ENCODE measurements around the gene IMMP2L. TPM values are rescaled to one million over a fixed set of nuclear protein-coding genes. Genes with fewer than 3 reads are reported as not detected.

IMMP2L gene
- total RNA-seq, 1 donor from 2014 or later: 29.7 TPM

GRCh38 chr7:111137296-111138192 is 424.7 kb downstream of the IMMP2L start:
- no peaks in the 10 kb centered on the region for H3K27me3 Mint-ChIP-seq

GRCh38 chr7:111132833-111133232 is 429.5 kb downstream of the IMMP2L start:
- Mint-ChIP-seq H3K4me3 (ENCODE audit: low read depth) (no peak overlapping the region), H3K9me3 (ENCODE audit: low read depth) (no peaks in the 10 kb centered on the region), H3K4me1 (ENCODE audit: low read depth) (no peaks in the 10 kb centered on the region), H3K36me3 (ENCODE audit: insufficient read depth) (no peaks in the 10 kb centered on the region), H3K27me3 (no peaks in the 10 kb centered on the region), H3K27ac (no peak overlapping the region)
- TF ChIP-seq CTCF (IDR thresholded peaks at IDR 0.05; ENCODE audit: unreplicated experiment): no peak
- no peak for DNase-seq (ENCODE audit: low spot score, unreplicated experiment)

More at GRCh38 chr7:111137296-111138192, 424.7 kb downstream of the IMMP2L start:
- Mint-ChIP-seq H3K36me3 (ENCODE audit: insufficient read depth) (no peaks in the 10 kb centered on the region), H3K4me1 (ENCODE audit: low read depth) (peaks cover 1% of the 10 kb centered on the region), H3K4me3 (ENCODE audit: low read depth) (no peak overlapping the region), H3K27ac (no peak overlapping the region), H3K9me3 (ENCODE audit: low read depth) (no peaks in the 10 kb centered on the region)
- no peak for TF ChIP-seq CTCF (IDR thresholded peaks at IDR 0.05; ENCODE audit: unreplicated experiment)
- no peak for DNase-seq (ENCODE audit: low spot score, unreplicated experiment)

- Mint-ChIP-seq H3K9me3 (ENCODE audit: low read depth) (no peaks in the 10 kb centered on the region), H3K4me3 (ENCODE audit: low read depth) (no peak overlapping the region), H3K36me3 (ENCODE audit: insufficient read depth) (no peaks in the 10 kb centered on the region), H3K27me3 (no peaks in the 10 kb centered on the region), H3K27ac (no peak overlapping the region), H3K4me1 (ENCODE audit: low read depth) (no peaks in the 10 kb centered on the region)
- no peak for TF ChIP-seq CTCF (IDR thresholded peaks at IDR 0.05; ENCODE audit: unreplicated experiment)
- DNase-seq (ENCODE audit: low spot score, unreplicated experiment): no peak
Observed at GRCh38 chr7:111129435-111129834, 432.9 kb downstream of the IMMP2L start.

- Mint-ChIP-seq H3K4me1 (ENCODE audit: low read depth) (no peaks in the 10 kb centered on the region), H3K36me3 (ENCODE audit: insufficient read depth) (no peaks in the 10 kb centered on the region), H3K9me3 (ENCODE audit: low read depth) (no peaks in the 10 kb centered on the region), H3K4me3 (ENCODE audit: low read depth) (no peak overlapping the region), H3K27me3 (no peaks in the 10 kb centered on the region), H3K27ac (no peak overlapping the region)
- no peak for TF ChIP-seq CTCF (IDR thresholded peaks at IDR 0.05; ENCODE audit: unreplicated experiment)
- no peak for DNase-seq (ENCODE audit: low spot score, unreplicated experiment)
Observed at GRCh38 chr7:111126987-111127386, 435.3 kb downstream of the IMMP2L start.

- H3K4me1 Mint-ChIP-seq (ENCODE audit: low read depth): no peaks in the 10 kb centered on the region
- no peak overlapping the region for H3K4me3 Mint-ChIP-seq (ENCODE audit: low read depth)
- no peaks in the 10 kb centered on the region for H3K36me3 Mint-ChIP-seq (ENCODE audit: insufficient read depth)
- no peaks in the 10 kb centered on the region for H3K27me3 Mint-ChIP-seq
- no peak overlapping the region for H3K27ac Mint-ChIP-seq
- no peak for TF ChIP-seq CTCF (IDR thresholded peaks at IDR 0.05; ENCODE audit: unreplicated experiment)
- H3K9me3 Mint-ChIP-seq (ENCODE audit: low read depth): no peaks in the 10 kb centered on the region
- no peak for DNase-seq (ENCODE audit: low spot score, unreplicated experiment)
Observed at GRCh38 chr7:111115966-111116365, 446.3 kb downstream of the IMMP2L start.

Measured in progenitor cell of endocrine pancreas (in vitro differentiated cells).